Measurements from ENCODE around the gene CCDC179.

The CCDC179 gene

GRCh38 chr11:22860241-22860640, at the start of gene CCDC179:
Gene CCDC179, minus strand, starts transcription at chr11:22860474. Its CDS starts 53 bp downstream, at chr11:22860421.
- no peak within 1 kb of the TSS for H3K4me3 ChIP-seq (ENCODE audit: low read depth, low read length)
- no peak for TF ChIP-seq CTCF (IDR thresholded peaks at IDR 0.05; ENCODE audit: borderline replicate concordance, insufficient read depth, low read depth, low read length)

- TF ChIP-seq CTCF (IDR thresholded peaks at IDR 0.05; ENCODE audit: borderline replicate concordance, insufficient read depth, low read depth, low read length): no peak
- no peak overlapping the region for H3K4me3 ChIP-seq (ENCODE audit: low read depth, low read length)
Measured at GRCh38 chr11:22903782-22904181, 43.5 kb upstream of the CCDC179 start.

- H3K4me3 ChIP-seq (ENCODE audit: low read depth, low read length): no peak overlapping the region
- no peak for TF ChIP-seq CTCF (IDR thresholded peaks at IDR 0.05; ENCODE audit: borderline replicate concordance, insufficient read depth, low read depth, low read length)
Measured at GRCh38 chr11:22901603-22902002, 41.3 kb upstream of the CCDC179 start.

- no peak for TF ChIP-seq CTCF (IDR thresholded peaks at IDR 0.05; ENCODE audit: borderline replicate concordance, insufficient read depth, low read depth, low read length)
- no peak overlapping the region for H3K4me3 ChIP-seq (ENCODE audit: low read depth, low read length)
Measured at GRCh38 chr11:22900764-22901486, 40.7 kb upstream of the CCDC179 start.

- TF ChIP-seq CTCF (IDR thresholded peaks at IDR 0.05; ENCODE audit: borderline replicate concordance, insufficient read depth, low read depth, low read length): no peak
- H3K4me3 ChIP-seq (ENCODE audit: low read depth, low read length): no peak overlapping the region
Measured at GRCh38 chr11:22898036-22898435, 37.8 kb upstream of the CCDC179 start.

GRCh38 chr11:22890227-22890626, 30.0 kb upstream of the CCDC179 start:
- TF ChIP-seq CTCF (IDR thresholded peaks at IDR 0.05; ENCODE audit: borderline replicate concordance, insufficient read depth, low read depth, low read length): no peak
- H3K4me3 ChIP-seq (ENCODE audit: low read depth, low read length): no peak overlapping the region

GRCh38 chr11:22884217-22884616, 23.9 kb upstream of the CCDC179 start:
- no peak overlapping the region for H3K4me3 ChIP-seq (ENCODE audit: low read depth, low read length)
- TF ChIP-seq CTCF (IDR thresholded peaks at IDR 0.05; ENCODE audit: borderline replicate concordance, insufficient read depth, low read depth, low read length): no peak

Measured in GM12875 (cell line).